Kidney (tissue), 14 donors: ENCODE measurements around the gene TMA7B. TPM values are rescaled to one million over a fixed set of nuclear protein-coding genes. Genes with fewer than 3 reads are reported as not detected.

Experiments used
- DNase-seq, 5 donors: peaks; one replicate each; pipeline ENCODE4 v3.0.0-alpha.2; 2013 to 2020
- FAIRE-seq: peaks from 2 replicates; lab custom pipeline; 2012; peaks lifted over from hg19 to GRCh38; lab: Jason Lieb, UNC
- H3K27ac ChIP-seq, 2 donors: one replicate each; pipeline ENCODE4 v1.7.0; 2013; ENCODE audit warnings: low read depth in 2 of 2, low read length in 2 of 2, inconsistent platforms in 1 of 2
- H3K27me3 ChIP-seq: one replicate; pipeline ENCODE4 v1.7.1; 2013; ENCODE audit warnings: low read length, inconsistent platforms; ENCODE audit not compliant: control insufficient read depth, insufficient read depth
- H3K36me3 ChIP-seq, 3 donors: one replicate each; pipeline versions ENCODE4 v1.7.0 to v1.7.1; 2013; ENCODE audit warnings: low read length in 3 of 3, control low read depth in 1 of 3, inconsistent platforms in 1 of 3; ENCODE audit not compliant: insufficient read depth in 3 of 3, control insufficient read depth in 2 of 3
- H3K4me1 ChIP-seq, 3 donors: one replicate each; pipeline versions ENCODE4 v1.7.0 to v1.7.1; 2013; ENCODE audit warnings: low read length in 3 of 3, inconsistent platforms in 1 of 3, low read depth in 1 of 3; ENCODE audit not compliant: control insufficient read depth in 2 of 3, insufficient read depth in 2 of 3
- H3K4me3 ChIP-seq, 3 donors: one replicate each; pipeline versions ENCODE4 v1.7.0 to v1.8.1; 2013; ENCODE audit warnings: low read length in 3 of 3, control low read depth in 1 of 3, inconsistent platforms in 1 of 3
- H3K9ac ChIP-seq, 3 donors: one replicate each; pipeline versions ENCODE4 v1.7.0 to v1.7.1; 2013; ENCODE audit warnings: low read length in 3 of 3, control low read depth in 1 of 3, inconsistent platforms in 1 of 3
- H3K9me3 ChIP-seq, 3 donors: one replicate each; pipeline versions ENCODE4 v1.7.0 to v1.7.1; 2013; ENCODE audit warnings: low read length in 3 of 3, control low read depth in 1 of 3, inconsistent platforms in 1 of 3; ENCODE audit not compliant: control insufficient read depth in 2 of 3, insufficient read depth in 1 of 3
- intact Hi-C: fragments of 100-400 bp; cut with DNase I; formaldehyde crosslinking; loops from one replicate; pipeline ENCODE4 v1.11.1; 2022
- polyA plus RNA-seq: library from polyadenylated mRNA; stranded (reverse); fragments of 350-450 nt; fragmentation: Illumina TruSeq; extraction: RNeasy Lipid Tissue Mini Kit (QIAGEN cat#74804); gene quantifications from one replicate; pipeline ENCODE4 v1.2.3, GENCODE V29; 2014; ENCODE audit warnings: low read depth, low replicate concordance; ENCODE audit not compliant: insufficient read depth
- total RNA-seq: library from RNA; stranded (reverse); fragmentation: NEBNext Ultra II Directional; extraction: Animal tissue kit (Norgen Biotek cat#: 25700); gene quantifications from one replicate; pipeline ENCODE4 v1.2.1, GENCODE V29; 2021
- TF ChIP-seq, protein P1 (sequence below): IDR thresholded peaks from 3 replicates; pipeline ENCODE4 v1.5.1; 2012; ENCODE audit warnings: mild to moderate bottlenecking, moderate library complexity, borderline replicate concordance; ENCODE audit not compliant: insufficient read depth; ENCODE audit errors: extremely low read depth
- donor health status: control.
- donor health status: control.
- donor health status: control.
- donor health status: control.
- donor health status: control.
- donor health status: DM: yes; HTN: yes; CAD: no.
- donor health status: Normal renal cell carcinoma (clear cell type).

Gene TMA7B
- total and polyA plus RNA-seq, 2 donors from 2014 or later, result 0.63 TPM; not detected in 1

GRCh38 chr22:39985383-39986035, 25.3 kb downstream of the TMA7B start:
- H3K9ac ChIP-seq, result peak overlapping the region in 1 of 3 donors; percentile 41
- FAIRE-seq (no peak), DNase-seq (no peak)
- H3K4me1 ChIP-seq, result peaks cover 0 to 2% (median 0%) of the 10 kb centered on the region in 3 donors
- no peak overlapping the region for H3K4me3 ChIP-seq
- intact Hi-C loops, result no loop called here
- TF ChIP-seq, protein P1, sequence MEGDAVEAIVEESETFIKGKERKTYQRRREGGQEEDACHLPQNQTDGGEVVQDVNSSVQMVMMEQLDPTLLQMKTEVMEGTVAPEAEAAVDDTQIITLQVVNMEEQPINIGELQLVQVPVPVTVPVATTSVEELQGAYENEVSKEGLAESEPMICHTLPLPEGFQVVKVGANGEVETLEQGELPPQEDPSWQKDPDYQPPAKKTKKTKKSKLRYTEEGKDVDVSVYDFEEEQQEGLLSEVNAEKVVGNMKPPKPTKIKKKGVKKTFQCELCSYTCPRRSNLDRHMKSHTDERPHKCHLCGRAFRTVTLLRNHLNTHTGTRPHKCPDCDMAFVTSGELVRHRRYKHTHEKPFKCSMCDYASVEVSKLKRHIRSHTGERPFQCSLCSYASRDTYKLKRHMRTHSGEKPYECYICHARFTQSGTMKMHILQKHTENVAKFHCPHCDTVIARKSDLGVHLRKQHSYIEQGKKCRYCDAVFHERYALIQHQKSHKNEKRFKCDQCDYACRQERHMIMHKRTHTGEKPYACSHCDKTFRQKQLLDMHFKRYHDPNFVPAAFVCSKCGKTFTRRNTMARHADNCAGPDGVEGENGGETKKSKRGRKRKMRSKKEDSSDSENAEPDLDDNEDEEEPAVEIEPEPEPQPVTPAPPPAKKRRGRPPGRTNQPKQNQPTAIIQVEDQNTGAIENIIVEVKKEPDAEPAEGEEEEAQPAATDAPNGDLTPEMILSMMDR, result no peak
- H3K27ac ChIP-seq, result peak overlapping the region; percentile 57 to 59
- H3K9me3 ChIP-seq, result no peaks in the 10 kb centered on the region
- H3K27me3 ChIP-seq, result no peaks in the 10 kb centered on the region
- no peaks in the 10 kb centered on the region for H3K36me3 ChIP-seq

DNA sequence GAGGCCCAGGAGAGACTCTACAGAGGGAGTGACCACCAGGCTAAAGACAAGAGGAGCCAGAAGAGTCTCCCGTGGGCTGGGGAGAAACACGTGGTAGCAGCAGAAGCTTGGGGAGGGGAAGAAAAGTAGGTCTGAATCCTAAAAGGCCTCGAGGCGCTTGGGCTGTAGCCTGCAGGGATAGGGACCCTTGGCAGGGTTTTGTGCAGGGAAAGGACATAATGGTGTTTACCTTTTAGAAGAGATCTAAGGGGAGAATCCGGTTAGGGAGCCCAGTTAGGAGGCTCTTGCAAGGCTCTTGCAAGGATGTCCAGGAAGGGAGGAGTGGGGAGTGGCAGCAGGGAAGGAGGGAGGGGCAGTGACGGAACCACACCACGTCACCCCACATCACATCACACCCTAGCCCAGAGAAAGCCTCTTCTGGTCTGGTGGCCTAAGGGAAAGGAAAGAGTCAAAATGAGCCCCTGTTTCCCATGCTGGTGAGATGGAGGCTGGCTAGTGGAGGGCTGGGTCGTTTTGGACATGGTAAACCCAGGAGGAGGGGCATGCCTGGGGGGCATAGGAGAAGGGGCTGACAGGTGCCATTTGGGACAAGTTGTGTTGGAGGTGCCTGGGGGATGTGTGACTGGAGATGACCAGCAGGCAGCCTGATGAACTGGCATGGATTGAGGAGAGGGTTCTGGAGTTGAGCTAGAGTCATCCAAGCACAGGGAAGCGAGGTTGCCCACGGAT, 28.4 kb downstream of the TMA7B start:
- H3K4me3 ChIP-seq, result no peak overlapping the region
- TF ChIP-seq, protein P1, result no peak
- intact Hi-C loops, result no loop called here
- peaks cover 12% of the 10 kb centered on the region for H3K27me3 ChIP-seq
- H3K4me1 ChIP-seq, result peaks cover 0 to 7% (median 0%) of the 10 kb centered on the region in 3 donors
- H3K9me3 ChIP-seq, result no peaks in the 10 kb centered on the region
- H3K27ac ChIP-seq, result no peak overlapping the region
- H3K9ac ChIP-seq, result no peak overlapping the region
- no peak for DNase-seq
- no peaks in the 10 kb centered on the region for H3K36me3 ChIP-seq
- FAIRE-seq, result no peak

DNA sequence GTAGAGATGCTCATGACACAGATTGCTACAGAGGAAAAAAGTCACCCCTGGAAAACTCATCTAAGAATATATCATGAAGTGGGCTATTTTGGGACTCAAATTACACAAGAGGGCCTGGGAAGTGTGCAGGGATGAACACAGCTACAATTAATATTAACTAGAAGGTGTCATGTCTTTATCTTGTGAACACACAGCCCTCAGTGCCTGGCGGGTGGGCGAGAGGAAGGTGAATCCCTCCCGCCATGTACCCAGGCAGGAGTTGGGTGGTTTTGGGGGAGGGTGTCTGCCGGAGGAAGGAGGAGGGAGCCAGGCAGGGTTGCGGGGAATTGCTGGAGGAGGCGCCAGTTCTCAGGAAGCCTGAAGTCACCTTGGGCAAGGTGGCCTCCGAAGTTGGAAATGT, 29.4 kb downstream of the TMA7B start:
- Histone ChIP-seq H3K9ac (no peak overlapping the region), H3K27ac (no peak overlapping the region), H3K4me3 (no peak overlapping the region), H3K36me3 (no peaks in the 10 kb centered on the region), H3K27me3 (peaks cover 16% of the 10 kb centered on the region), H3K4me1 (peaks cover 0 to 7% (median 0%) of the 10 kb centered on the region in 3 donors), H3K9me3 (no peaks in the 10 kb centered on the region)
- TF ChIP-seq, protein P1, result no peak
- DNase-seq (peak in 1 of 5 donors; percentile 29), FAIRE-seq (no peak)
- intact Hi-C loops, result no loop called here
